Breast epithelium (tissue), 4 donors: ENCODE results near the gene CCDC127. TPM values are rescaled to one million over a fixed set of nuclear protein-coding genes. Genes with fewer than 3 reads are reported as not detected.
"Not testable (repeated sequence)": the region's sequence is repeated elsewhere in the genome, so short reads cannot be mapped to it uniquely, and the experiment has no call there.

ENCODE experiments used
- DNase-seq, 2 donors: peaks; one replicate each; pipeline ENCODE4 v3.0.0-alpha.2; 2019; ENCODE audit warnings: low spot score in 2 of 2
- H3K27ac ChIP-seq, 2 donors: fragments of 200-600 bp; sonication (generic) in 1 of 2; one replicate each; pipeline ENCODE4 v1.5.1; 2016 to 2019; ENCODE audit warnings: mild to moderate bottlenecking in 1 of 2
- H3K27me3 ChIP-seq, 2 donors: fragments of 200-600 bp; sonication (generic) in 1 of 2; one replicate each; pipeline versions ENCODE4 v1.5.1 to v1.6.0; 2017 to 2019; ENCODE audit warnings: control low read depth in 1 of 2, mild to moderate bottlenecking in 1 of 2
- H3K36me3 ChIP-seq: fragments of 200-600 bp; one replicate; pipeline ENCODE4 v1.5.1; 2019
- H3K4me1 ChIP-seq, 2 donors: fragments of 200-600 bp; sonication (generic); one replicate each; pipeline ENCODE4 v1.5.1; 2016 to 2019; ENCODE audit warnings: control low read depth in 1 of 2
- H3K4me3 ChIP-seq, 3 donors: fragments of 200-600 bp; sonication (generic); 1 replicate in 2 of 3; 2 replicates in 1 of 3; pipeline ENCODE4 v1.5.1; 2016 to 2019; ENCODE audit warnings: mild to moderate bottlenecking in 3 of 3, moderate library complexity in 2 of 3
- H3K9me3 ChIP-seq, 2 donors: fragments of 200-600 bp; sonication (generic) in 1 of 2; one replicate each; pipeline ENCODE4 v1.5.1; 2016 to 2019; ENCODE audit warnings: control low read depth in 1 of 2
- POLR2A ChIP-seq: fragments of 450-650 bp; IDR thresholded peaks from one replicate; pipeline ENCODE4 v1.6.1; 2016; ENCODE audit warnings: antibody characterized with exemption, mild to moderate bottlenecking, moderate library complexity
- POLR2AphosphoS5 ChIP-seq, 3 donors: sonication (generic); formaldehyde crosslinking; IDR thresholded peaks; one replicate each; pipeline ENCODE4 v1.6.1; 2017; ENCODE audit warnings: antibody characterized with exemption in 3 of 3
- intact Hi-C: fragments of 100-400 bp; cut with DNase I; formaldehyde crosslinking; loops from one replicate; pipeline ENCODE4 v1.15.1; 2023; ENCODE audit warnings: low total_unique reads
- total RNA-seq, 3 donors: library from RNA; depleted of rRNA; stranded (reverse); fragments of >200 nt; gene quantifications; one replicate each; pipeline ENCODE4 v1.1.0, GENCODE V29; 2016
- TF ChIP-seq, protein P1 (sequence below), 3 donors: fragments of 450-650 bp; IDR thresholded peaks; one replicate each; pipeline ENCODE4 v1.5.1; 2016 to 2017; ENCODE audit warnings: antibody characterized with exemption in 3 of 3, mild to moderate bottlenecking in 3 of 3, moderate library complexity in 3 of 3

CCDC127 gene, protein sequence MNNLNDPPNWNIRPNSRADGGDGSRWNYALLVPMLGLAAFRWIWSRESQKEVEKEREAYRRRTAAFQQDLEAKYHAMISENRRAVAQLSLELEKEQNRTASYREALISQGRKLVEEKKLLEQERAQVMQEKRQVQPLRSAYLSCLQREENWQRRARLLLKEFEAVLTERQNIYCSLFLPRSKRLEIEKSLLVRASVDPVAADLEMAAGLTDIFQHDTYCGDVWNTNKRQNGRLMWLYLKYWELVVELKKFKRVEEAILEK
- 1 to 10 TPM; 5.0 to 5.6 (median 5.3) TPM for total RNA-seq

DNA sequence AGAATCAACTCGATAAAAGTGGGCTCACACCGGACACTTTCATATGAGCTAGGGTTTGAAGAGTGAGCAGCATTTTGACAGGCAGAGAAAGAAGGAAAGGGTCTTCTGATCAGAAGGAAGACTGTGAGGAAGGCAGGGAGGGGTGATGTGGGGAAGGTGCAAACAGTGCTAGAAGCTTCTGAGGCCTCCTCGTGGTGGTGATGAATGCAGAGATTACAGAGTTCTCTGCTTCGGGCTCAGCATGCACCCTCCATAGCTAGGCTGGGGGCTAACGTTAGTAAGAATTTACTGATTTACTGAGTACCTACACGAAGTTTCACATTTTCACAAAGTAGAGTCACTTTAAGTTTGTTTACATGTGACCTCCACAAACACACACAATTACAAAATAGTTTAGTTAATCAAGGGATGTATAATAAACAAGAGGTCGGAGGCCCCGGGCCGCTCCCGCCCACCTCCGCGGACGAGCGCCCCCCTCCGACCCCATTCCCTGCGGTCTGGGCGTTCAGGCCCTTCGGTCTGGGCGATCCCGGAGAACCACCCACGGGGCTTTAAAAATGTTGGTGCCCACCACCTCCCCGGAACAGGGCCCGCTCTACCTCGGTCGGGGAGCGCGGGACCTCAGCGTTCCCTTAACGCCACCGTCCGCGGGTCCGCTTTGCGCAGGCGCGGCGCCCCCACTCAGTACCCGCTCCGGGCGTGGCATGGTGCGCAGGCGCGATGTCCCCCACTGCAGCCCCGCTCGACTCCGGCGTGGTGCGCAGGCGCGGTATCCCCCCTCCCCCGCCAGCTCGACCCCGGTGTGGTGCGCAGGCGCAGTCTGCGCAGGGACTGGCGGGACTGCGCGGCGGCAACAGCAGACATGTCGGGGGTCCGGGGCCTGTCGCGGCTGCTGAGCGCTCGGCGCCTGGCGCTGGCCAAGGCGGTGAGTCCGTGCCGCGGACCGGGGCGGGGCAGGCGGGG is at the start of gene CCDC127, which contains the start of gene SDHA:
Gene CCDC127 (minus strand): TSS at position 660 of the 963 bp plus-strand sequence. CDS start 1,304 bp downstream, outside the sequence.
Gene SDHA (plus strand): TSS at position 827 of the 963 bp plus-strand sequence. CDS start 36 bp downstream, at position 863.
- H3K9me3 ChIP-seq, H3K36me3 ChIP-seq, H3K4me1 ChIP-seq, intact Hi-C loops, H3K27me3 ChIP-seq: not testable (repeated sequence)
- H3K4me3 ChIP-seq, result peak within 1 kb of the TSS; percentile 80 to 99 (median 97)
- peak; percentile 91 to 94 for DNase-seq
- TF ChIP-seq POLR2AphosphoS5 (IDR thresholded peaks at IDR 0.05), result peak; percentile 41 to 82 (median 48)
- H3K27ac ChIP-seq, result peak within 1 kb of the TSS; percentile 86

DNA sequence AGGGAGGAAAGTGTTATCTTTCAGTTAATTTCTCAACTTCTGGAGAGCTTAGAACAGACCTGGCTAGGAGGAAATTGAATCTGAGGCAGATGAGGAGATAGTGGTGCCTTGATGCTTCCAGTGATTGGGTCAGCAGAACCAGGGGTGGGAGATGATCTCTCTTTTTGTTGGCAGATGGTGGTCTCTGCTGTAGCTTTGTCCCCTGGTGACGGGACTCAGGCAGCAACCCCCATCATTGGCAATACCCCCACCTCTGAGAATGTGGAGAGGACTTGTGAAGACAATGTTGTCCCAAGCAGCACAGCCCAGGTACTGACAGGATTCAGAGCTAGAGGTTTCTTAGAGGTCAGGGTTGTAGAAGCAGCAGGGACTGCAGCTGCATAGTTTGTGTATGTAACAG is 49.8 kb upstream of the CCDC127 start:
- no peak overlapping the region for H3K4me3 ChIP-seq
- TF ChIP-seq, protein P1, sequence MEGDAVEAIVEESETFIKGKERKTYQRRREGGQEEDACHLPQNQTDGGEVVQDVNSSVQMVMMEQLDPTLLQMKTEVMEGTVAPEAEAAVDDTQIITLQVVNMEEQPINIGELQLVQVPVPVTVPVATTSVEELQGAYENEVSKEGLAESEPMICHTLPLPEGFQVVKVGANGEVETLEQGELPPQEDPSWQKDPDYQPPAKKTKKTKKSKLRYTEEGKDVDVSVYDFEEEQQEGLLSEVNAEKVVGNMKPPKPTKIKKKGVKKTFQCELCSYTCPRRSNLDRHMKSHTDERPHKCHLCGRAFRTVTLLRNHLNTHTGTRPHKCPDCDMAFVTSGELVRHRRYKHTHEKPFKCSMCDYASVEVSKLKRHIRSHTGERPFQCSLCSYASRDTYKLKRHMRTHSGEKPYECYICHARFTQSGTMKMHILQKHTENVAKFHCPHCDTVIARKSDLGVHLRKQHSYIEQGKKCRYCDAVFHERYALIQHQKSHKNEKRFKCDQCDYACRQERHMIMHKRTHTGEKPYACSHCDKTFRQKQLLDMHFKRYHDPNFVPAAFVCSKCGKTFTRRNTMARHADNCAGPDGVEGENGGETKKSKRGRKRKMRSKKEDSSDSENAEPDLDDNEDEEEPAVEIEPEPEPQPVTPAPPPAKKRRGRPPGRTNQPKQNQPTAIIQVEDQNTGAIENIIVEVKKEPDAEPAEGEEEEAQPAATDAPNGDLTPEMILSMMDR (IDR thresholded peaks at IDR 0.05), result no peak
- TF ChIP-seq POLR2A (no peak), POLR2AphosphoS5 (IDR thresholded peaks at IDR 0.05) (no peak)
- intact Hi-C loops, result no loop called here
- H3K27ac ChIP-seq, result no peak overlapping the region
- H3K9me3 ChIP-seq, result no peaks in the 10 kb centered on the region
- no peaks in the 10 kb centered on the region for H3K27me3 ChIP-seq
- no peak for DNase-seq
- no peaks in the 10 kb centered on the region for H3K36me3 ChIP-seq
- H3K4me1 ChIP-seq, result no peaks in the 10 kb centered on the region

DNA sequence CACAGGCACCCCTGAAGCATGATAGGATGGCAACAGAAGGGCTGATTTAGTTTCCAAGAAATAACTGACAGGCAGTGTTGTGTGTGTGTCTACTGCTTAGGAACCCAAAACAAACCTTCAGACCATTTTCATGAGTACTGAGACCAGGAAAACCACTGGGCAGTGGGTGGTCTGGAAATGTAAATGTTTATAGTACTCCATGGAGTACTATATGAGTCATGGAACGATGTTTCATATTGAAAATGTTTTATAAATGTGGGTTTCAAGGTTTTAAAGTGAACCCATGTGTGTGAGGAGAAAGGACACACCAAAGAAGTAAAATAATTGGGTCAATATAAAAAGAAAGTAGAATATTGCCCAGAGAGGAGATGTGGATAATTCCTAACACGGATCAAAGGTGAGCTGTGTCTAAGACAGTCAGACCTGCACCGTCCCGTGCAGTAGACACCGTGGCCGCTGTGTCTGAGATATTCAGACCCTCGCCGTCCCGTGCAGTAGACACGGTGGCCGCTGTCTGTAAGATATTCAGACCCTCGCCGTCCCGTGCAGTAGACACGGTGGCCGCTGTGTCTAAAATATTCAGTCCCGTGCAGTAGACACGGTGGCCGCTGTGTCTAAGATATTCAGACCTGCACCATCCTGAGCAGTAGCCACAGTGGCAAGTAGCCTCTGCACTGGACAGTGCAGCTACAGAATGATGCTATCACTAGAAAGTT is 48.5 kb upstream of the CCDC127 start:
- H3K27me3 ChIP-seq, H3K9me3 ChIP-seq, DNase-seq, intact Hi-C loops, H3K4me1 ChIP-seq, H3K4me3 ChIP-seq, H3K27ac ChIP-seq, H3K36me3 ChIP-seq: not testable (repeated sequence)

DNA sequence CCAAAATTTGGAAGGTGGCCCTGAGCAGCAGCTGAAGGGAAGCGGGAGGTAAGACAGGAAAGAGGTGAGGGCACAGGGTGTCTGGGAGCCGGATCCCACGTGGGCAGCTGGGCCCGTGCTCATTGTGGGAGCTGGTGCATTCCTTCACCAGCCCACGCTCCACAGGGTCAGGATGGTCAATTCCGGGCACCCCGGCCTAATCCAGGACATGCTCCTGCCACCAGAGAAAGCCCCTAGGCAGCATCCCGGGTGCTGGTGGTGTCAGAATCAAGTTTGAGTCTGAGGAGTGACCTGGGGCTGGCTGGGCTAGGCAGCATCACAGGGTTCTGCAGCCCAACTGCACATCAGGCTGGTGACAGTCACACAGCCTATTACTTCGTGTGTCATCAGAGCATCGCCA is 46.4 kb upstream of the CCDC127 start:
- TF ChIP-seq POLR2A, result no peak
- no peak for TF ChIP-seq POLR2AphosphoS5 (IDR thresholded peaks at IDR 0.05)
- TF ChIP-seq, protein P1 (IDR thresholded peaks at IDR 0.05), result no peak
- H3K4me1 ChIP-seq, result no peaks in the 10 kb centered on the region
- no peaks in the 10 kb centered on the region for H3K27me3 ChIP-seq
- intact Hi-C loops, result no loop called here
- no peaks in the 10 kb centered on the region for H3K36me3 ChIP-seq
- H3K4me3 ChIP-seq, result no peak overlapping the region
- no peak overlapping the region for H3K27ac ChIP-seq
- DNase-seq, result no peak
- no peaks in the 10 kb centered on the region for H3K9me3 ChIP-seq

DNA sequence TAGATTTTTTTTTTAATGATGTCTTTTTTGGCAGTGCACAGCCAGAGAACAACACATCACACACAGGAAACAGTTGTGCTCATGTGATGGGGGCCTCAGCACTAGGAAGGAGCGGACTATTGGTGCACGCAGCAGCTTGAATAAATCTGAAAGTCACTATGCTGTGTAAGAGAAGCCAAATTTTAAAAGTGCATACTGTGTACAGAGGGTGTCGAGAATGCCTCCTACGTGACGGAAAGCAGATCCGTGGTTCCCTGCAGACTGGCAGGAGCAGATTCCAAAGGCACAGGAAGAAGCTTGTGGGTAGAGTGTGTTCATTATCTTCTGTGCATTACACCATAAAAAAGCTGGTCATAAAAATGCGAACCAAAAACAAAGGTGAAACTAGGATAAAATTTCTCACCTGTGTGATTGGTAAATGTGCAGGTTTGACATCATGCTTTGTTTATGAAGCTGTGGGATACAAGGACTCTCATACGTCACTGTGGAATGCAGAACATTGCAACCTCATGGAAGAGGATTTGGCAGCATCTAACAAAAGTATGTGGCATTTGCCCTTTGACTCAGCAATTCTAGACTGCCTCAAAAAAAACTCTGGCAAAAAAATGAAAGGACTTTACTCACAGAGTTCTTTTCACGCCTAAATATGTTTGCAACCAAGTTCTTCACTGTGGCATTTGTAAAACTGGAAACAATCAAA is 45.5 kb upstream of the CCDC127 start:
- DNase-seq, H3K4me3 ChIP-seq, H3K27ac ChIP-seq, H3K27me3 ChIP-seq, H3K4me1 ChIP-seq, intact Hi-C loops, H3K9me3 ChIP-seq, H3K36me3 ChIP-seq: not testable (repeated sequence)

DNA sequence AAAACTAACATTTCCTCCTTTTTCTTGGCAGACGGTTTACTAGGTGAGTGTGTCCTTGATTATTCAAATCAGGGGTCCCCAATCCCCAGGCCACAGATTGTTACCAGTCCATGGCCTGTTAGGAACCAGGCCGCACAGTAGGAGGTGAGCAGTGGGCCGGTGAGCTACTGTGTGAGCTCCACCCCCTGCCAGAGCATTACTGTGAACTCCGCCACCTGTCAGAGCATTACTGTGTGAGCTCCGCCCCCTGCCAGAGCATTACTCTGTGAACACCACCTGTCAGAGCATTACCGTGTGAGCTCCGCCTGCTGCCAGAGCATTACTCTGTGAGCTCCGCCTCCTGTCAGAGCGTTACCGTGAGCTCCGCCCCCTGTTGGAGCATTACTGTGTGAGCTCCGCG is 39.2 kb upstream of the CCDC127 start:
- no peak overlapping the region for H3K27ac ChIP-seq
- no peaks in the 10 kb centered on the region for H3K27me3 ChIP-seq
- no peaks in the 10 kb centered on the region for H3K9me3 ChIP-seq
- intact Hi-C loops, result no loop called here
- TF ChIP-seq POLR2AphosphoS5 (IDR thresholded peaks at IDR 0.05) (no peak), POLR2A (no peak)
- TF ChIP-seq, protein P1 (IDR thresholded peaks at IDR 0.05), result no peak
- no peak overlapping the region for H3K4me3 ChIP-seq
- H3K4me1 ChIP-seq, result no peaks in the 10 kb centered on the region
- no peak for DNase-seq
- H3K36me3 ChIP-seq, result no peaks in the 10 kb centered on the region

DNA sequence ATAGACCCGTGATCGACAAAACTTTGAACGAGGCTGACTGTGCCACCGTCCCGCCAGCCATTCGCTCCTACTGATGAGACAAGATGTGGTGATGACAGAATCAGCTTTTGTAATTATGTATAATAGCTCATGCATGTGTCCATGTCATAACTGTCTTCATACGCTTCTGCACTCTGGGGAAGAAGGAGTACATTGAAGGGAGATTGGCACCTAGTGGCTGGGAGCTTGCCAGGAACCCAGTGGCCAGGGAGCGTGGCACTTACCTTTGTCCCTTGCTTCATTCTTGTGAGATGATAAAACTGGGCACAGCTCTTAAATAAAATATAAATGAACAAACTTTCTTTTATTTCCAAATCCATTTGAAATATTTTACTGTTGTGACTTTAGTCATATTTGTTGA is 38.4 kb upstream of the CCDC127 start:
- intact Hi-C loops, DNase-seq, H3K4me3 ChIP-seq, H3K4me1 ChIP-seq, H3K9me3 ChIP-seq, H3K27me3 ChIP-seq, H3K27ac ChIP-seq, H3K36me3 ChIP-seq: not testable (repeated sequence)

DNA sequence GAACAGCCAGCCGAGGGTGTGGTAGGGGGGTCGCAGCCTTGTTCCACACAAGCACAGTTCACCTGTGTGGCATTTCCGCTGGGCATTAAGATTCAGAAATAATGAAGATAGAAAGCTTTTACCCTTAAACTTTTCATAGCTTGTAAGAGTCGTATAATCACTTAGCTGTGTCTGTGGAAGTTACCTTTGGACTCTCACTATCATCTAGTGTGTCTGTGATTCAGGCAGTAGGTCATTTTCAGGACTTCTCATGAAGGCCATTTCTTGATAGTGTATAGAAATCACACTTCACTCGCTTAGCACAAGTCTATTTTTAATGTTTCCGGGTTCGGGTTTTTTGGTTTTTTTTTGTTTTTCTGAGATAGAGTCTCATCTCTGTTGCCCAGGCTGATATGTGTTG is 37.2 kb upstream of the CCDC127 start:
- DNase-seq, intact Hi-C loops, H3K9me3 ChIP-seq, H3K27ac ChIP-seq, H3K4me1 ChIP-seq, H3K4me3 ChIP-seq, H3K27me3 ChIP-seq, H3K36me3 ChIP-seq: not testable (repeated sequence)

DNA sequence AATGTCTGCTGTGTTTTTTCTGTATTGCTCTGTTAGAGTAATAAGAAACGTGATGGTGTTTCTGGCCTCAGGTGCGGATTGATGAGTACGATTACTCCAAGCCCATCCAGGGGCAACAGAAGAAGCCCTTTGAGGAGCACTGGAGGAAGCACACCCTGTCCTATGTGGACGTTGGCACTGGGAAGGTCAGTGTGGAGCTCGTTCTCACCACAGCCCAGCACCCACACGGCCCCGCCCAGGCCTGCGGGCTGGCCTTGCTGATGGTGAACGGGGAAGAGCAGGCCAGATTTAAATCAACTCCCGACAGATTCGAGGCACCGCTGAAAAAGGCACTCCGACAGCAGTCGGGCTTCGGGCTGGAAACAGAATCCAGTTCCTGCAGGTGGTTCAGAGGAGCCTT is 36.4 kb upstream of the CCDC127 start:
- DNase-seq, H3K4me3 ChIP-seq, H3K27me3 ChIP-seq, H3K9me3 ChIP-seq, H3K36me3 ChIP-seq, H3K27ac ChIP-seq, intact Hi-C loops, H3K4me1 ChIP-seq: not testable (repeated sequence)
